LNCaP clone FGC (cell line): Measurements from ENCODE around the gene ARFGEF2.

Experiments
- DNase-seq: peaks from one replicate; pipeline ENCODE4 v3.0.0-alpha.2; 2011; ENCODE audit warnings: low read depth
- H3K4me3 ChIP-seq: 2 replicates; pipeline ENCODE4 v1.5.1; 2011; ENCODE audit warnings: mild to moderate bottlenecking, low read depth, low read length, control low read depth
- TF ChIP-seq, protein P1 (sequence below): IDR thresholded peaks from 2 replicates; pipeline ENCODE4 v1.5.1; 2012; ENCODE audit warnings: mild to moderate bottlenecking; ENCODE audit not compliant: control insufficient read depth, insufficient read depth; ENCODE audit errors: extremely low read depth

Gene ARFGEF2

GRCh38 chr20:48951646-48952045 lies 30.1 kb downstream of the ARFGEF2 start:
- no peak overlapping the region for H3K4me3 ChIP-seq
- TF ChIP-seq, protein P1, sequence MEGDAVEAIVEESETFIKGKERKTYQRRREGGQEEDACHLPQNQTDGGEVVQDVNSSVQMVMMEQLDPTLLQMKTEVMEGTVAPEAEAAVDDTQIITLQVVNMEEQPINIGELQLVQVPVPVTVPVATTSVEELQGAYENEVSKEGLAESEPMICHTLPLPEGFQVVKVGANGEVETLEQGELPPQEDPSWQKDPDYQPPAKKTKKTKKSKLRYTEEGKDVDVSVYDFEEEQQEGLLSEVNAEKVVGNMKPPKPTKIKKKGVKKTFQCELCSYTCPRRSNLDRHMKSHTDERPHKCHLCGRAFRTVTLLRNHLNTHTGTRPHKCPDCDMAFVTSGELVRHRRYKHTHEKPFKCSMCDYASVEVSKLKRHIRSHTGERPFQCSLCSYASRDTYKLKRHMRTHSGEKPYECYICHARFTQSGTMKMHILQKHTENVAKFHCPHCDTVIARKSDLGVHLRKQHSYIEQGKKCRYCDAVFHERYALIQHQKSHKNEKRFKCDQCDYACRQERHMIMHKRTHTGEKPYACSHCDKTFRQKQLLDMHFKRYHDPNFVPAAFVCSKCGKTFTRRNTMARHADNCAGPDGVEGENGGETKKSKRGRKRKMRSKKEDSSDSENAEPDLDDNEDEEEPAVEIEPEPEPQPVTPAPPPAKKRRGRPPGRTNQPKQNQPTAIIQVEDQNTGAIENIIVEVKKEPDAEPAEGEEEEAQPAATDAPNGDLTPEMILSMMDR, result no peak
- peak; percentile 26 for DNase-seq

GRCh38 chr20:48952656-48953055 lies 31.1 kb downstream of the ARFGEF2 start:
- no peak for DNase-seq
- no peak overlapping the region for H3K4me3 ChIP-seq
- TF ChIP-seq, protein P1, result no peak

DNA sequence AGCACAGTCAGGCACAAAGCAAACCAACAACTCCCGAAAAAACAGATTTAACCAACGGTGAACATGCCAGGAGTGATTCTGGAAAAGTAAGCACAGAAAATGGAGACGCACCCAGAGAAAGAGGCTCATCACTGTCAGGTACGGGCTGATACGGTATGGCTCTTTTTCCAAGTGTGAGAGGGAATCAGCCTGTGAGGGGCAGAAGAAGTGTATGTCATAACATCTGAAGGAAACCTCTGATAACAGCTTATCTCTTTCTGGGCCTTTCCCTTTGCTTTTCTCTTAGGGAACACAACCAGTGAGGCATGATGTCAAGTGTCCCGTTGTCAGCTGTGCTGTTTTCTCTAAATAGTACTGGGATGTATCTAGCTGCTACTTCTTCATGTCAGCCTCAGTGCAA lies 32.1 kb downstream of the ARFGEF2 start:
- TF ChIP-seq, protein P1, result no peak
- H3K4me3 ChIP-seq, result no peak overlapping the region
- DNase-seq, result no peak

DNA sequence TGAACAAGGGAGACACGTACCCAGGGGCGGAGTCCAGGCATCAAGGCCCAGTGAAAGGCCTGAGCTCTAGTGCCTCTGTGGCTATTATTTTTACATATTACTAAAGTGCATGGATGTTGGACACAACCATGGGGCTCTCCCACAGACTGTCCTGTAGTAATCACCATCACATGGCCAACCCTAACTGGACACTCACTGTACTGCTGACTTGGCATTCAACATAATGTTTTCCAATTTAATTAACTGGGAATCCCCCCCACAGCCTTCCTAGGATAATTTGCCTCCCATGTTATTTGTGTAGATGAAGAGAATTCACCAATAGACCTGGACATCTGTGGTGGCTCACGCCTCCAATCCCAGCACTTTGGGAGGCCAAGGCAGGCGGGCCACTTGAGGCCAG lies 34.5 kb downstream of the ARFGEF2 start:
- TF ChIP-seq, protein P1, result no peak
- H3K4me3 ChIP-seq, result no peak overlapping the region
- DNase-seq, result no peak

- TF ChIP-seq, protein P1, result no peak
- H3K4me3 ChIP-seq, result no peak overlapping the region
- DNase-seq, result no peak
These were observed 35.6 kb downstream of the ARFGEF2 start for GRCh38 chr20:48957053-48957481.

- no peak for DNase-seq
- TF ChIP-seq, protein P1, result no peak
- H3K4me3 ChIP-seq, result no peak overlapping the region
These were observed 36.0 kb downstream of the ARFGEF2 start for GRCh38 chr20:48957533-48957932.

GRCh38 chr20:48958743-48959142 lies 37.2 kb downstream of the ARFGEF2 start:
- TF ChIP-seq, protein P1, result no peak
- no peak for DNase-seq
- H3K4me3 ChIP-seq, result no peak overlapping the region
